Aorta (tissue), 5 donors: ENCODE measurements around the gene PRM3. TPM values are rescaled to one million over a fixed set of nuclear protein-coding genes. Genes with fewer than 3 reads are reported as not detected.

Experiments used
- ATAC-seq: fragments of 200-7000 bp; cut with Tn5 transposase; one replicate; pipeline ENCODE4 v1.9.1; 2022; ENCODE audit warnings: moderate library complexity; ENCODE audit not compliant: low FRiP score
- DNase-seq, 2 donors: peaks; one replicate each; pipeline ENCODE4 v3.0.0-alpha.2; 2020
- H3K27ac ChIP-seq, 2 donors: one replicate each; pipeline ENCODE4 v1.5.1; 2013; ENCODE audit warnings: low read length in 2 of 2, mild to moderate bottlenecking in 2 of 2, moderate library complexity in 2 of 2, control low read depth in 1 of 2, inconsistent platforms in 1 of 2, low read depth in 1 of 2
- H3K27me3 ChIP-seq, 2 donors: one replicate each; pipeline ENCODE4 v1.6.1; 2013; ENCODE audit warnings: control low read depth in 1 of 2, low read length in 1 of 2, mild to moderate bottlenecking in 1 of 2, moderate library complexity in 1 of 2; ENCODE audit not compliant: insufficient read depth in 2 of 2, control insufficient read depth in 1 of 2
- H3K36me3 ChIP-seq, 2 donors: one replicate each; pipeline ENCODE4 v1.6.1; 2013; ENCODE audit warnings: control low read depth in 1 of 2, low read length in 1 of 2, mild to moderate bottlenecking in 1 of 2; ENCODE audit not compliant: insufficient read depth in 2 of 2, control insufficient read depth in 1 of 2
- H3K4me1 ChIP-seq, 2 donors: one replicate each; pipeline ENCODE4 v1.6.1; 2013; ENCODE audit warnings: low read length in 2 of 2, control low read depth in 1 of 2, mild to moderate bottlenecking in 1 of 2, moderate library complexity in 1 of 2; ENCODE audit not compliant: insufficient read depth in 2 of 2, control insufficient read depth in 1 of 2
- H3K4me3 ChIP-seq, 2 donors: one replicate each; pipeline ENCODE4 v1.5.1; 2013; ENCODE audit warnings: low read length in 2 of 2, control low read depth in 1 of 2, mild to moderate bottlenecking in 1 of 2
- H3K9me3 ChIP-seq: one replicate; pipeline ENCODE4 v1.6.1; 2013; ENCODE audit warnings: mild to moderate bottlenecking, low read length; ENCODE audit not compliant: control insufficient read depth
- WGBS, 2 donors: extraction: QIAGEN DNeasy Blood & Tissue Kit; methylation state at CpG; one replicate each; pipeline ENCODE4 v1.1.7; 2013; 5-methylcytosine and 5-hydroxymethylcytosine counted together
- intact Hi-C, 2 donors: fragments of 100-400 bp; cut with DNase I; formaldehyde crosslinking; loops; one replicate each; pipeline versions ENCODE4 v1.14.2 to v1.15.0; 2022
- polyA plus RNA-seq, 2 donors: library from polyadenylated mRNA; stranded (reverse); fragments of 200-250 nt; gene quantifications; one replicate each; pipeline ENCODE4 v1.2.3, GENCODE V29; 2013
- total RNA-seq, 2 donors: library from RNA; stranded (reverse); fragmentation: NEBNext Ultra II Directional; extraction: Animal tissue kit (Norgen Biotek cat#: 25700); gene quantifications; one replicate each; pipeline ENCODE4 v1.2.1, GENCODE V29; 2021
- donor health status: healthy with polysubstance abuse.
- donor health status: Bipolar disorder and iron deficiency.
- donor health status: DM: no; HTN: no; CAD: no.
- donor health status: DM: no; HTN: no; CAD: no.
- donor health status: DM: yes; HTN: yes; CAD: no.

The PRM3 gene
- total and polyA plus RNA-seq, 4 donors, result not detected

GRCh38 chr16:11235703-11235991 lies 37.8 kb downstream of the PRM3 start:
- intact Hi-C loops, result no loop called here
- no peak overlapping the region for H3K4me3 ChIP-seq
- 85 to 91% methylated on average over 5 of the region's 5 CpGs for WGBS, 2 donors

DNA sequence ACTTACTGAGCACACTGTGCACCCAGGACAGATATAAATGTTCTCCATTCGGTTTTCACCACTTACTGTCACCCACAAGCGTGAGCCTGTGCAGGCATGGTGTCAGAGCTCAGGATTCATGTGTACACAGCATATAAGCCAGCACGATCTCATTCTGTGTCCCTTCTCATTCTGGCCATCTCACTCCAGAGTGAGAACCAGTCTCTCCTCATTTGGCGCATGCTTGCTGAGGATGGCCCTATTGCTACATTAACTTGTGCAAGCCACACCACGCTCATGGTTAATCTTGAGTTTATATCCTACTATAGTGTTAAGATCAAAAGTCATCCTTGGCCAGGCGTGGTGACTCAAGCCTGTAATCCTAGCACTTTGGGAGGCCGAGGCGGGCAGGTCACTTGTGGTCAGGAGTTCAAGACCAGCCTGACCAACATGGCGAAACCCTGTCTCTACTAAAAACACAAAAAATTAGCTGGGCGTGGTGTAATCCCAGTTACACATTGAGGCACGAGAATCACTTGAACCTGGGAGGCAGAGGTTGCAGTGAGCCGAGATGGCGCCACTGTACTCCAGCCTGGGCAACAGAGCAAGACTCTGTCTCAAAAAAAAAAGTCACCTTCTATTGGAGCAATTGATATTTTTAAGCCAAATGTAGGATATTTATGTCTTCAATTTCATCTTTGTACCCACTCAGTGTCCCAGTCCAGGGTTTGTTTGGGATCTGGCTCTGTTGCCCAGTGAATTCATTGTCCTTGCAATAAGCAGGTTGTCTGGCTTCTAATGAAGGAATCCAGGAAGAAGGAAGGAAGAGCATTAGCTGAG lies 38.3 kb downstream of the PRM3 start:
- Histone ChIP-seq H3K9me3 (no peaks in the 10 kb centered on the region), H3K4me3 (no peak overlapping the region), H3K4me1 (no peaks in the 10 kb centered on the region), H3K27ac (no peak overlapping the region), H3K36me3 (no peaks in the 10 kb centered on the region), H3K27me3 (no peaks in the 10 kb centered on the region)
- intact Hi-C loops, result no loop called here
- DNase-seq (no peak), ATAC-seq (no peak)
- 93 to 95% methylated on average over 13 of the region's 13 CpGs for WGBS, 2 donors

More at GRCh38 chr16:11235703-11235991, 37.8 kb downstream of the PRM3 start:
- no peak overlapping the region for H3K27ac ChIP-seq
- ATAC-seq, result no peak
- H3K36me3 ChIP-seq, result no peaks in the 10 kb centered on the region
- no peaks in the 10 kb centered on the region for H3K4me1 ChIP-seq
- no peaks in the 10 kb centered on the region for H3K9me3 ChIP-seq
- no peak for DNase-seq
- no peaks in the 10 kb centered on the region for H3K27me3 ChIP-seq

GRCh38 chr16:11233727-11234376 lies 39.6 kb downstream of the PRM3 start:
- H3K27ac ChIP-seq, result no peak overlapping the region
- H3K36me3 ChIP-seq, result no peaks in the 10 kb centered on the region
- no peak for ATAC-seq
- WGBS, 2 donors, result 94 to 95% methylated on average over 8 of the region's 8 CpGs
- no peak overlapping the region for H3K4me3 ChIP-seq
- no peaks in the 10 kb centered on the region for H3K27me3 ChIP-seq
- DNase-seq, result no peak
- H3K9me3 ChIP-seq, result no peaks in the 10 kb centered on the region
- H3K4me1 ChIP-seq, result no peaks in the 10 kb centered on the region
- intact Hi-C loops, result no loop called here

- DNase-seq (peak; percentile 67 to 84), ATAC-seq (peak; percentile 55)
- no peak overlapping the region for H3K27ac ChIP-seq
- intact Hi-C loops, result no loop called here
- H3K27me3 ChIP-seq, result no peaks in the 10 kb centered on the region
- no peaks in the 10 kb centered on the region for H3K36me3 ChIP-seq
- no peak overlapping the region for H3K4me3 ChIP-seq
- H3K4me1 ChIP-seq, result no peaks in the 10 kb centered on the region
- no peaks in the 10 kb centered on the region for H3K9me3 ChIP-seq
- 41 to 48% methylated on average over 31 to 35 of the region's 35 CpGs for WGBS, 2 donors
Observed at GRCh38 chr16:11232852-11233726, 40.3 kb downstream of the PRM3 start.

GRCh38 chr16:11232302-11232851 lies 41.1 kb downstream of the PRM3 start:
- no peaks in the 10 kb centered on the region for H3K9me3 ChIP-seq
- 94 to 96% methylated on average over 1 to 2 of the region's 3 CpGs for WGBS, 2 donors
- ATAC-seq, result no peak
- no peak for DNase-seq
- no peaks in the 10 kb centered on the region for H3K27me3 ChIP-seq
- H3K36me3 ChIP-seq, result no peaks in the 10 kb centered on the region
- no peak overlapping the region for H3K4me3 ChIP-seq
- H3K27ac ChIP-seq, result no peak overlapping the region
- intact Hi-C loops, result no loop called here
- H3K4me1 ChIP-seq, result no peaks in the 10 kb centered on the region

- Histone ChIP-seq H3K4me1 (no peaks in the 10 kb centered on the region), H3K36me3 (no peaks in the 10 kb centered on the region), H3K9me3 (no peaks in the 10 kb centered on the region), H3K27ac (no peak overlapping the region), H3K27me3 (no peaks in the 10 kb centered on the region), H3K4me3 (no peak overlapping the region)
- intact Hi-C loops, result no loop called here
- DNase-seq (no peak), ATAC-seq (no peak)
- WGBS, 2 donors, result 94% methylated on average over 10 of the region's 10 CpGs
Observed at GRCh38 chr16:11231367-11231970, 42.0 kb downstream of the PRM3 start.

DNA sequence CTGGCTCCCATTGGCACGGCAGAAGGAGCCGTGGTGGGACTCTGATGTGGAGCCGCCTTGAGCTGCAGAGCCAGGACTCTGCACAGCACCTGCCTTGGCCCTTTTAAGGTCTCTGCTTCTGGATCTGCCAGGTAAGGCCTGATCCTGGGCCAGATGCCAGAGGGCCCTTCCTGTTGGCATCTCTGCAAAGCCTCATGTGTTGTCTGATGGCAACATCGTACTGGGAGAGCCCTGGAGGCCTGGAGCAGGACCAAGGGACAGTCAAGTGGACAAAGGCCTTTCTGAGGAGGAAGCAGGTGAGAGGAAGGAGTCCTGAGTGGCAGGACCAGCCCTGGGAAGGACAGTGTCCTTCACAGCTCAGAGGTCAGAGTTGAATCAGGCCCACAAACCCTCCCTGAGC lies 43.5 kb downstream of the PRM3 start:
- ATAC-seq, result no peak
- DNase-seq, result no peak
- no peaks in the 10 kb centered on the region for H3K36me3 ChIP-seq
- no peaks in the 10 kb centered on the region for H3K4me1 ChIP-seq
- H3K27me3 ChIP-seq, result no peaks in the 10 kb centered on the region
- 73 to 79% methylated on average over 4 of the region's 4 CpGs for WGBS, 2 donors
- intact Hi-C loops, result no loop called here
- H3K4me3 ChIP-seq, result no peak overlapping the region
- no peaks in the 10 kb centered on the region for H3K9me3 ChIP-seq
- H3K27ac ChIP-seq, result no peak overlapping the region

GRCh38 chr16:11229432-11229831 lies 44.0 kb downstream of the PRM3 start:
- H3K27me3 ChIP-seq, result no peaks in the 10 kb centered on the region
- no peak overlapping the region for H3K4me3 ChIP-seq
- H3K4me1 ChIP-seq, result no peaks in the 10 kb centered on the region
- intact Hi-C loops, result no loop called here
- no peaks in the 10 kb centered on the region for H3K36me3 ChIP-seq
- ATAC-seq (no peak), DNase-seq (no peak)
- 77 to 83% methylated on average over 5 of the region's 5 CpGs for WGBS, 2 donors
- H3K9me3 ChIP-seq, result no peaks in the 10 kb centered on the region
- H3K27ac ChIP-seq, result no peak overlapping the region
